IMR-90 (cell line): ENCODE results near the gene PERM1. TPM values are rescaled to one million over a fixed set of nuclear protein-coding genes. Genes with fewer than 3 reads are reported as not detected.

Source experiments
- ATAC-seq: fragments of 200-7000 bp; cut with Tn5 transposase; 2 replicates; pipeline ENCODE4 v1.9.1; 2020; ENCODE audit warnings: low read depth, mild to moderate bottlenecking, moderate library complexity
- BruUV-seq: library from RNA; stranded (reverse); fragments of 400-500 nt; replicated peaks from 2 replicates; lab custom pipeline; 2021; lab: Mats Ljungman, UMichigan
- CTCF ChIA-PET: fragments of 300-600 bp; formaldehyde crosslinking; extraction: SDS; loops from one replicate; lab custom pipeline; 2021; ENCODE audit warnings: antibody characterized with exemption; lab: Yijun Ruan, JAX
- POLR2A ChIA-PET: fragments of 300-600 bp; sonication (Branson Sonifier 250); formaldehyde crosslinking; loops from one replicate; lab custom pipeline; 2022; ENCODE audit warnings: antibody characterized with exemption; ENCODE audit not compliant: unreplicated experiment; lab: Charles Lee
- DNase-seq: peaks from one replicate; pipeline ENCODE4 v3.0.0; 2013
- H2AFZ ChIP-seq: replicated peaks from 2 replicates; pipeline ENCODE3; 2013; ENCODE audit warnings: low read length, mild to moderate bottlenecking; ENCODE audit not compliant: poor library complexity
- H2AK5ac ChIP-seq: 2 replicates; pipeline ENCODE4 v1.6.1; 2013; ENCODE audit warnings: low read depth, low read length, inconsistent platforms
- H2AK9ac ChIP-seq: replicated peaks from 2 replicates; pipeline ENCODE3; 2013; ENCODE audit warnings: mild to moderate bottlenecking, low read depth, low read length, moderate library complexity; ENCODE audit not compliant: poor library complexity
- H2BK120ac ChIP-seq: 2 replicates; pipeline ENCODE4 v1.6.1; 2013; ENCODE audit warnings: low read depth, low read length, inconsistent platforms
- H2BK15ac ChIP-seq: 3 replicates; pipeline ENCODE4 v1.6.1; 2013; ENCODE audit warnings: low read depth, low read length, inconsistent platforms
- H2BK20ac ChIP-seq: 2 replicates; pipeline ENCODE4 v1.6.1; 2013; ENCODE audit warnings: low read depth, mild to moderate bottlenecking, inconsistent platforms, low read length, moderate library complexity
- H2BK5ac ChIP-seq: 2 replicates; pipeline ENCODE4 v1.6.1; 2013; ENCODE audit warnings: mild to moderate bottlenecking, low read depth, low read length, inconsistent platforms; ENCODE audit not compliant: poor library complexity, severe bottlenecking
- H3K14ac ChIP-seq: replicated peaks from 2 replicates; pipeline ENCODE4 v1.6.1; 2013; ENCODE audit warnings: low read depth, low read length, inconsistent platforms
- H3K18ac ChIP-seq: 2 replicates; pipeline ENCODE4 v1.6.1; 2013; ENCODE audit warnings: low read depth, low read length, control low read depth
- H3K23ac ChIP-seq: 2 replicates; pipeline ENCODE4 v1.6.1; 2013; ENCODE audit warnings: low read depth, low read length, inconsistent platforms
- H3K27ac ChIP-seq: 2 replicates; pipeline ENCODE4 v1.5.1; 2013; ENCODE audit warnings: mild to moderate bottlenecking, control low read depth, low read length; ENCODE audit not compliant: insufficient read depth
- H3K27me3 ChIP-seq: 2 replicates; pipeline ENCODE4 v1.6.1; 2013; ENCODE audit warnings: low read length; ENCODE audit not compliant: control insufficient read depth, insufficient read depth
- H3K36me3 ChIP-seq: 2 replicates; pipeline ENCODE4 v1.6.1; 2013; ENCODE audit warnings: low read length, mixed read lengths; ENCODE audit not compliant: control insufficient read depth, insufficient read depth
- H3K4ac ChIP-seq: 2 replicates; pipeline ENCODE4 v1.6.1; 2013; ENCODE audit warnings: low read depth, low read length, inconsistent platforms
- H3K4me1 ChIP-seq: 2 replicates; pipeline ENCODE4 v1.6.1; 2013; ENCODE audit warnings: low read length, mixed read lengths; ENCODE audit not compliant: control insufficient read depth, insufficient read depth
- H3K4me2 ChIP-seq: 2 replicates; pipeline ENCODE4 v1.6.1; 2013; ENCODE audit warnings: low read depth, mild to moderate bottlenecking, control low read depth, low read length, moderate library complexity
- H3K4me3 ChIP-seq: 2 replicates; pipeline ENCODE4 v1.5.1; 2013; ENCODE audit warnings: low read depth, mild to moderate bottlenecking, control low read depth, low read length, moderate library complexity; ENCODE audit not compliant: insufficient read depth
- H3K56ac ChIP-seq: 2 replicates; pipeline ENCODE4 v1.6.1; 2013; ENCODE audit warnings: low read length, inconsistent platforms; ENCODE audit not compliant: insufficient read depth; ENCODE audit errors: extremely low read depth
- H3K79me1 ChIP-seq, 2 experiments: 2 replicates each; pipeline ENCODE4 v1.6.1; 2013; ENCODE audit warnings: low read length in 2 of 2, inconsistent platforms in 1 of 2, low read depth in 1 of 2
- H3K9ac ChIP-seq: 2 replicates; pipeline ENCODE4 v1.6.1; 2013; ENCODE audit warnings: low read depth, low read length, control low read depth
- H3K9me1 ChIP-seq: 2 replicates; pipeline ENCODE4 v1.6.1; 2013; ENCODE audit warnings: low read length, inconsistent platforms; ENCODE audit not compliant: insufficient read depth
- H3K9me3 ChIP-seq: 2 replicates; pipeline ENCODE4 v1.6.1; 2013; ENCODE audit warnings: low read length; ENCODE audit not compliant: control insufficient read depth, insufficient read depth
- H4K20me1 ChIP-seq: 2 replicates; pipeline ENCODE4 v1.6.1; 2013; ENCODE audit warnings: low read length, inconsistent platforms; ENCODE audit not compliant: insufficient read depth
- H4K5ac ChIP-seq: 2 replicates; pipeline ENCODE4 v1.6.1; 2013; ENCODE audit warnings: mild to moderate bottlenecking, low read depth, low read length, control low read depth
- H4K8ac ChIP-seq, 2 experiments: 2 replicates each; pipeline ENCODE4 v1.6.1; 2013; ENCODE audit warnings: low read depth in 2 of 2, low read length in 2 of 2, control low read depth in 1 of 2, inconsistent platforms in 1 of 2
- H4K91ac ChIP-seq: 2 replicates; pipeline ENCODE4 v1.6.1; 2013; ENCODE audit warnings: low read depth, low read length, inconsistent platforms; ENCODE audit not compliant: insufficient read depth
- BHLHE40 ChIP-seq: fragments of 150-350 bp; IDR thresholded peaks from 2 replicates; pipeline ENCODE4 v1.6.1; 2016; ENCODE audit warnings: mild to moderate bottlenecking, low read depth, low read length
- CEBPB ChIP-seq: IDR thresholded peaks from 2 replicates; pipeline ENCODE4 v1.6.1; 2012; ENCODE audit warnings: low read depth, low read length, improper control_type of control experiment
- CHD1 ChIP-seq: IDR thresholded peaks from 2 replicates; pipeline ENCODE4 v1.6.1; 2012; ENCODE audit warnings: low read depth, low read length, improper control_type of control experiment
- CTCF ChIP-seq: conservative IDR thresholded peaks from 2 replicates; pipeline ENCODE4 v1.5.1; 2012; ENCODE audit warnings: mild to moderate bottlenecking, low read depth, low read length, improper control_type of control experiment
- FOS ChIP-seq: fragments of 150-350 bp; IDR thresholded peaks from 2 replicates; pipeline ENCODE4 v1.6.1; 2016; ENCODE audit warnings: low read depth, low read length
- MAFK ChIP-seq: IDR thresholded peaks from 2 replicates; pipeline ENCODE4 v1.6.1; 2012; ENCODE audit warnings: low read depth, low read length, improper control_type of control experiment
- MAZ ChIP-seq: IDR thresholded peaks from 2 replicates; pipeline ENCODE4 v1.6.1; 2012; ENCODE audit warnings: low read depth, mild to moderate bottlenecking, low read length, improper control_type of control experiment, moderate library complexity, borderline replicate concordance
- MXI1 ChIP-seq: IDR thresholded peaks from 2 replicates; pipeline ENCODE4 v1.6.1; 2012; ENCODE audit warnings: low read depth, mild to moderate bottlenecking, low read length, moderate library complexity, borderline replicate concordance
- NFE2L2 ChIP-seq: fragments of 150-350 bp; IDR thresholded peaks from 2 replicates; pipeline ENCODE4 v1.6.1; 2016; ENCODE audit warnings: low read depth, mild to moderate bottlenecking, low read length
- POLR2A ChIP-seq: IDR thresholded peaks from 2 replicates; pipeline ENCODE4 v1.6.1; 2012; ENCODE audit warnings: mild to moderate bottlenecking, low read depth, low read length
- RAD21 ChIP-seq: IDR thresholded peaks from 2 replicates; pipeline ENCODE4 v1.6.1; 2012; ENCODE audit warnings: low read length, improper control_type of control experiment
- RFX5 ChIP-seq: IDR thresholded peaks from 2 replicates; pipeline ENCODE4 v1.8.0; 2012; ENCODE audit warnings: low read depth, mild to moderate bottlenecking, low read length, moderate library complexity
- SMC3 ChIP-seq: fragments of 150-350 bp; IDR thresholded peaks from 2 replicates; pipeline ENCODE4 v1.6.1; 2016; ENCODE audit warnings: low read depth, mild to moderate bottlenecking, antibody characterized with exemption, low read length, moderate library complexity
- USF2 ChIP-seq: fragments of 150-350 bp; IDR thresholded peaks from 2 replicates; pipeline ENCODE4 v1.6.1; 2017; ENCODE audit warnings: mild to moderate bottlenecking, antibody characterized with exemption, low read length, low read depth
- WGBS, 2 experiments: methylation state at CpG; one replicate each; pipeline versions ENCODE4 v1.1.5 to v1.1.7; 2013; ENCODE audit warnings: missing lambda C conversion rate in 2 of 2; ENCODE audit not compliant: insufficient read length in 1 of 2; ENCODE audit errors: extremely low coverage in 2 of 2; 5-methylcytosine and 5-hydroxymethylcytosine counted together
- dilution Hi-C: fragments of 300-500 bp; cut with HindIII; formaldehyde crosslinking; loops from one replicate; pipeline ENCODE4 v1.14.3; 2018; ENCODE audit warnings: low sequenced_read_pairs; ENCODE audit not compliant: unreplicated experiment
- in situ Hi-C: fragments of 300-500 bp; cut with MboI; formaldehyde crosslinking; loops from 3 replicates; pipeline ENCODE4 v1.14.3; 2019; ENCODE audit warnings: low sequenced_read_pairs, inconsistent platforms, mixed read lengths
- intact Hi-C: fragments of 100-400 bp; cut with micrococcal nuclease; formaldehyde crosslinking; loops from 2 replicates; pipeline ENCODE4 v1.10.0; 2022
- polyA plus RNA-seq, 3 experiments: library from polyadenylated mRNA; depleted of rRNA; stranded (reverse); fragments of >200 nt; gene quantifications; 2 replicates each; pipeline ENCODE4 v1.2.3, GENCODE V29; 2012; ENCODE audit warnings: low replicate concordance in 1 of 3
- total RNA-seq: library from RNA; depleted of rRNA; stranded (reverse); fragments of >200 nt; gene quantifications from 2 replicates; pipeline ENCODE4 v1.2.3, GENCODE V29; 2012

Gene PERM1
- total and polyA plus RNA-seq, 2 of the 4 experiments (the other 2 are of a cell fraction): not detected

GRCh38 chr1:980602-981395 lies 1.1 kb downstream of the PERM1 start:
- Histone ChIP-seq H2AK9ac (no peak overlapping the region), H4K20me1 (no peaks in the 10 kb centered on the region; the same call in 1 of the 2 replicates), H4K91ac (no peak overlapping the region), H3K4ac (no peak overlapping the region), H3K4me2 (no peak overlapping the region), H3K9me3 (no peaks in the 10 kb centered on the region), H3K56ac (no peak overlapping the region), H2BK15ac (no peak overlapping the region), H3K36me3 (no peaks in the 10 kb centered on the region), H4K5ac (no peak overlapping the region), H3K27me3 (peaks cover 5% of the 10 kb centered on the region; the same call in 1 of the 2 replicates), H2BK120ac (no peak overlapping the region), H3K14ac (no peak overlapping the region), H3K9me1 (no peaks in the 10 kb centered on the region), H2BK5ac (no peak overlapping the region), H2AK5ac (no peak overlapping the region), H2AFZ (no peak overlapping the region), H3K9ac (no peak overlapping the region), H2BK20ac (no peak overlapping the region), H3K79me1 (no peaks in the 10 kb centered on the region), H3K27ac (no peak overlapping the region), H3K4me1 (0 out of 2 replicates have a peak, but pooled peaks cover 2% of the 10 kb centered on the region), H3K4me3 (no peak overlapping the region), H3K23ac (no peak overlapping the region), H4K8ac (no peak overlapping the region), H3K18ac (no peak overlapping the region)
- in situ Hi-C loops (no loop called here), intact Hi-C loops (loop anchor here (5.0 kb wide), 1 partner anchor 252 kb away; the partner anchor contains the start of genes B3GALT6 and SDF4), dilution Hi-C loops (no loop called here)
- 59% methylated on average over 10 of the region's 35 CpGs; no CpG with 5 or more reads in 1 of the 2 experiments for WGBS, 2 experiments
- no TSS peak for BruUV-seq
- DNase-seq (no peak), ATAC-seq (no peak)
- ChIA-PET POLR2A (no interaction called here), CTCF (interaction anchor here (1.2 kb wide), 1 partner anchor 84 kb away, joined by 3 read pairs; no protein-coding TSS in a partner anchor)
- no peak for TF ChIP-seq FOS
- no peak for TF ChIP-seq RAD21
- TF ChIP-seq MAFK: no peak
- TF ChIP-seq USF2: no peak
- TF ChIP-seq MXI1: no peak
- no peak for TF ChIP-seq MAZ
- TF ChIP-seq RFX5: no peak
- TF ChIP-seq BHLHE40: no peak
- no peak for TF ChIP-seq SMC3
- TF ChIP-seq CTCF: no peak
- TF ChIP-seq NFE2L2: no peak
- TF ChIP-seq CHD1: no peak
- TF ChIP-seq POLR2A: no peak
- no peak for TF ChIP-seq CEBPB
